ENCODE data around the gene FRMD4A. TPM values are rescaled to one million over a fixed set of nuclear protein-coding genes. Genes with fewer than 3 reads are reported as not detected.

Gene FRMD4A
- total RNA-seq, 2 experiments from 2014 or later: 3.1 to 3.7 TPM

DNA sequence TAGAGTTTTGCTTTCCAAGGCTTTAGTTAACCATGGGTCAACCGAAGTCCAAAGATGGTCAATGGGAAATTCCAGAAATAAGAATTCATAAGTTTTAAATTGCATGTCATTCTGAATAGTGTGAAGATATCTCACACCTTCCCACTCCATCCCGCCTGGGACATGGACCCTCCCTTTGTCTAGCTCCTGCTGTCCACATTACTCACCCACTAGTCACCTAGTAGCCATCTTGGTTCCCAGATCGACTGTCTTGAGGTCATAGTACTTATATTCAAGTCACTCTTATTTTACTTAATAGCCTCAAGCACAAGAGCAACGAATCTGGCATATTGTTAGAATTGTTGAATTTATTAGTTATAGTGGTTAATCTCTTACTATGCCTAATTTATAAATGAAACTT is 377.4 kb downstream of the FRMD4A start:
- intact Hi-C loops (cut with DNase I, micrococcal nuclease): no loop called here
- no peaks in the 10 kb centered on the region for H3K27me3 Mint-ChIP-seq
- H3K27ac Mint-ChIP-seq: no peak overlapping the region
- no peak overlapping the region for H3K4me3 Mint-ChIP-seq
- no peaks in the 10 kb centered on the region for H3K36me3 Mint-ChIP-seq (ENCODE audit: low read depth)
- POLR2A ChIA-PET: no interaction called here
- no peak for ATAC-seq (ENCODE audit: poor library complexity)
- no peaks in the 10 kb centered on the region for H3K27me3 ChIP-seq (ENCODE audit: control insufficient read depth in 1 of 2, insufficient read depth in 2 of 2, low read length in 2 of 2)
- H3K36me3 ChIP-seq (ENCODE audit: insufficient read depth, low read length): no peaks in the 10 kb centered on the region
- H3K9me3 ChIP-seq (ENCODE audit: control insufficient read depth in 1 of 2, insufficient read depth in 1 of 2, low read length in 2 of 2): peaks cover 0 to 8% of the 10 kb centered on the region in 2 experiments
- no peak for DNase-seq
- no peaks in the 10 kb centered on the region for H3K4me1 Mint-ChIP-seq (ENCODE audit: low read depth)
- no peak overlapping the region for H3K27ac ChIP-seq (ENCODE audit: low read depth in 1 of 2, low read length in 2 of 2)
- H3K4me3 ChIP-seq (ENCODE audit: low read length): no peak overlapping the region
- TF ChIP-seq, protein P1, sequence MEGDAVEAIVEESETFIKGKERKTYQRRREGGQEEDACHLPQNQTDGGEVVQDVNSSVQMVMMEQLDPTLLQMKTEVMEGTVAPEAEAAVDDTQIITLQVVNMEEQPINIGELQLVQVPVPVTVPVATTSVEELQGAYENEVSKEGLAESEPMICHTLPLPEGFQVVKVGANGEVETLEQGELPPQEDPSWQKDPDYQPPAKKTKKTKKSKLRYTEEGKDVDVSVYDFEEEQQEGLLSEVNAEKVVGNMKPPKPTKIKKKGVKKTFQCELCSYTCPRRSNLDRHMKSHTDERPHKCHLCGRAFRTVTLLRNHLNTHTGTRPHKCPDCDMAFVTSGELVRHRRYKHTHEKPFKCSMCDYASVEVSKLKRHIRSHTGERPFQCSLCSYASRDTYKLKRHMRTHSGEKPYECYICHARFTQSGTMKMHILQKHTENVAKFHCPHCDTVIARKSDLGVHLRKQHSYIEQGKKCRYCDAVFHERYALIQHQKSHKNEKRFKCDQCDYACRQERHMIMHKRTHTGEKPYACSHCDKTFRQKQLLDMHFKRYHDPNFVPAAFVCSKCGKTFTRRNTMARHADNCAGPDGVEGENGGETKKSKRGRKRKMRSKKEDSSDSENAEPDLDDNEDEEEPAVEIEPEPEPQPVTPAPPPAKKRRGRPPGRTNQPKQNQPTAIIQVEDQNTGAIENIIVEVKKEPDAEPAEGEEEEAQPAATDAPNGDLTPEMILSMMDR (IDR thresholded peaks at IDR 0.05): no peak
- H3K9me3 Mint-ChIP-seq: peaks cover 3% of the 10 kb centered on the region
- CTCF ChIA-PET: no interaction called here
- no peaks in the 10 kb centered on the region for H3K4me1 ChIP-seq (ENCODE audit: insufficient read depth, low read length)

DNA sequence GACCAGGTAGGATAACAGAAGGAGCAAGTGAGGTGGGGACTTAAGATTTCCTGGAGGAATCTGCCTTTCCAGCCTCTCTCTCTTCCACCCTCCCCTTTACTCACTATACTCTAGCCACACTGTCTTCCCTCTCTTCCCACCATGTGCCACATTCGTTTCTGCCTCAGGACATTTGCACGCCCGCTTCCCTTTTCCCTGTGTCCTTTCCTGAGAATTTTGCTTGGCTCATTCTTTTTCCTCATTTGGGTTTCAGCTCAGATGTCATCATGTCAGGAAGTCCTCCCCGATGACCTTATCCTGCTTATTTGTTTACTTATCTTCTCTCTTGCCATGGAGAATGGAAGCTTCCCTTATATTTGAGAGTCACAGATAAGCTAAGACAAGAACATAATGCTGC is 380.2 kb downstream of the FRMD4A start:
- no peaks in the 10 kb centered on the region for H3K36me3 Mint-ChIP-seq (ENCODE audit: low read depth)
- Histone ChIP-seq H3K4me3 (ENCODE audit: low read length) (no peak overlapping the region), H3K9me3 (ENCODE audit: control insufficient read depth in 1 of 2, insufficient read depth in 1 of 2, low read length in 2 of 2) (peaks cover 0 to 8% of the 10 kb centered on the region in 2 experiments), H3K4me1 (ENCODE audit: insufficient read depth, low read length) (no peaks in the 10 kb centered on the region), H3K27me3 (ENCODE audit: control insufficient read depth in 1 of 2, insufficient read depth in 2 of 2, low read length in 2 of 2) (no peaks in the 10 kb centered on the region), H3K27ac (ENCODE audit: low read depth in 1 of 2, low read length in 2 of 2) (no peak overlapping the region), H3K36me3 (ENCODE audit: insufficient read depth, low read length) (no peaks in the 10 kb centered on the region)
- DNase-seq: no peak
- no peak for ATAC-seq (ENCODE audit: poor library complexity)
- peaks cover 3% of the 10 kb centered on the region for H3K9me3 Mint-ChIP-seq
- H3K27ac Mint-ChIP-seq: no peak overlapping the region
- H3K4me3 Mint-ChIP-seq: no peak overlapping the region
- ChIA-PET CTCF (no interaction called here), POLR2A (no interaction called here)
- H3K4me1 Mint-ChIP-seq (ENCODE audit: low read depth): no peaks in the 10 kb centered on the region
- intact Hi-C loops (cut with DNase I, micrococcal nuclease): no loop called here
- no peaks in the 10 kb centered on the region for H3K27me3 Mint-ChIP-seq
- TF ChIP-seq, protein P1 (IDR thresholded peaks at IDR 0.05): no peak

- Histone ChIP-seq H3K4me3 (ENCODE audit: low read length) (no peak overlapping the region), H3K27me3 (ENCODE audit: control insufficient read depth in 1 of 2, insufficient read depth in 2 of 2, low read length in 2 of 2) (no peaks in the 10 kb centered on the region), H3K27ac (ENCODE audit: low read depth in 1 of 2, low read length in 2 of 2) (no peak overlapping the region), H3K36me3 (ENCODE audit: insufficient read depth, low read length) (no peaks in the 10 kb centered on the region), H3K4me1 (ENCODE audit: insufficient read depth, low read length) (no peaks in the 10 kb centered on the region), H3K9me3 (ENCODE audit: control insufficient read depth in 1 of 2, insufficient read depth in 1 of 2, low read length in 2 of 2) (peaks cover 0 to 6% of the 10 kb centered on the region in 2 experiments)
- Mint-ChIP-seq H3K9me3 (peaks cover 3% of the 10 kb centered on the region), H3K4me1 (ENCODE audit: low read depth) (peaks cover 4% of the 10 kb centered on the region), H3K36me3 (ENCODE audit: low read depth) (no peaks in the 10 kb centered on the region), H3K4me3 (no peak overlapping the region), H3K27ac (no peak overlapping the region), H3K27me3 (no peaks in the 10 kb centered on the region)
- TF ChIP-seq, protein P1 (IDR thresholded peaks at IDR 0.05): no peak
- no peak for DNase-seq
- intact Hi-C loops (cut with DNase I, micrococcal nuclease): no loop called here
- POLR2A ChIA-PET: no interaction called here
- CTCF ChIA-PET: no interaction called here
- no peak for ATAC-seq (ENCODE audit: poor library complexity)
Measured at GRCh38 chr10:13949844-13950542, 380.7 kb downstream of the FRMD4A start.
